Activated CD8-positive, alpha-beta T cell treated with anti-CD3 and anti-CD28 coated beads for 36 hours (primary cell): ENCODE measurements around the gene GRM1. TPM values are rescaled to one million over a fixed set of nuclear protein-coding genes. Genes with fewer than 3 reads are reported as not detected.

Experiments used
- ATAC-seq: fragments of 200-7000 bp; cut with Tn5 transposase; one replicate; pipeline ENCODE4 v1.10.0; 2021; ENCODE audit warnings: mild to moderate bottlenecking, moderate library complexity
- CTCF ChIA-PET: fragments of 350-600 bp; sonication (Branson Sonifier 250); formaldehyde crosslinking; loops from one replicate; lab custom pipeline; 2021; ENCODE audit warnings: antibody characterized with exemption; lab: Charles Lee
- POLR2A ChIA-PET: fragments of 350-600 bp; sonication (Branson Sonifier 250); formaldehyde crosslinking; loops from one replicate; lab custom pipeline; 2021; ENCODE audit warnings: antibody characterized with exemption; lab: Charles Lee
- DNase-seq: peaks from one replicate; pipeline ENCODE4 v3.0.0-alpha.2; 2020
- H3K27ac Mint-ChIP-seq: one replicate; pipeline ENCODE4 v1.8.0; 2021; ENCODE audit warnings: mild to moderate bottlenecking, mixed read lengths
- H3K27me3 Mint-ChIP-seq: one replicate; pipeline ENCODE4 v1.8.0; 2021; ENCODE audit warnings: mixed read lengths
- H3K36me3 Mint-ChIP-seq: one replicate; pipeline ENCODE4 v1.8.0; 2021; ENCODE audit warnings: low read depth, mixed read lengths
- H3K4me1 Mint-ChIP-seq: one replicate; pipeline ENCODE4 v1.8.0; 2021; ENCODE audit warnings: low read depth, mixed read lengths
- H3K4me3 Mint-ChIP-seq: one replicate; pipeline ENCODE4 v1.8.0; 2021; ENCODE audit warnings: mild to moderate bottlenecking, moderate library complexity, mixed read lengths
- H3K9me3 Mint-ChIP-seq: one replicate; pipeline ENCODE4 v1.8.0; 2021; ENCODE audit warnings: mixed read lengths
- intact Hi-C: fragments of 100-400 bp; cut with micrococcal nuclease; formaldehyde crosslinking; loops from one replicate; pipeline ENCODE4 v1.10.0; 2022
- total RNA-seq, 2 experiments: library from RNA; stranded (reverse); gene quantifications; one replicate each; pipeline ENCODE4 v1.2.3, GENCODE V29; 2021
- TF ChIP-seq, protein P1 (sequence below): fragments of 200-600 bp; IDR thresholded peaks from one replicate; pipeline ENCODE4 v1.8.0; 2022; ENCODE audit warnings: antibody characterized with exemption, mild to moderate bottlenecking

Gene GRM1
- total RNA-seq, 2 experiments from 2014 or later: not detected

DNA sequence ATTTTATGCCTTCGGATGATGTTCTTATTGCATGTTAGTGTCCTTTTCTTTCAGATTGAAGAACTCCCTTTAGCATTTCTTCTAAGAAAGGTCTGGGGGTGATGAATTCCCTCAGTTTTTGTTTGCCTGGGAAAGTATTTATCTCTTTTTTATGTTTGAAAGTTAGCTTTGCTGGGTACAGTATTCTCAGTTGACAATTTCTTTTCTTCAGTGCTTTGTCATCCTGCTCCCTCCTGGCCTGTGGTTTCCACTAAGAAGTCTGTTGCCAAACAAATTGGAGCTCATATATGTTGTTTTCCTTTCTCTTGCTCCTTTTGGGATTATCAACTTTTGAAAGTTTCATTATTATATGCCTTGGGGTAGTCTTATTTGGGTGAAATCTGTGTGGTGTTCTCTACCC lies 11.5 kb downstream of the GRM1 start:
- H3K4me3 Mint-ChIP-seq: no peak overlapping the region
- H3K27me3 Mint-ChIP-seq: peaks cover 2% of the 10 kb centered on the region
- POLR2A ChIA-PET: no interaction called here
- TF ChIP-seq, protein P1, sequence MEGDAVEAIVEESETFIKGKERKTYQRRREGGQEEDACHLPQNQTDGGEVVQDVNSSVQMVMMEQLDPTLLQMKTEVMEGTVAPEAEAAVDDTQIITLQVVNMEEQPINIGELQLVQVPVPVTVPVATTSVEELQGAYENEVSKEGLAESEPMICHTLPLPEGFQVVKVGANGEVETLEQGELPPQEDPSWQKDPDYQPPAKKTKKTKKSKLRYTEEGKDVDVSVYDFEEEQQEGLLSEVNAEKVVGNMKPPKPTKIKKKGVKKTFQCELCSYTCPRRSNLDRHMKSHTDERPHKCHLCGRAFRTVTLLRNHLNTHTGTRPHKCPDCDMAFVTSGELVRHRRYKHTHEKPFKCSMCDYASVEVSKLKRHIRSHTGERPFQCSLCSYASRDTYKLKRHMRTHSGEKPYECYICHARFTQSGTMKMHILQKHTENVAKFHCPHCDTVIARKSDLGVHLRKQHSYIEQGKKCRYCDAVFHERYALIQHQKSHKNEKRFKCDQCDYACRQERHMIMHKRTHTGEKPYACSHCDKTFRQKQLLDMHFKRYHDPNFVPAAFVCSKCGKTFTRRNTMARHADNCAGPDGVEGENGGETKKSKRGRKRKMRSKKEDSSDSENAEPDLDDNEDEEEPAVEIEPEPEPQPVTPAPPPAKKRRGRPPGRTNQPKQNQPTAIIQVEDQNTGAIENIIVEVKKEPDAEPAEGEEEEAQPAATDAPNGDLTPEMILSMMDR: no peak
- peaks cover 20% of the 10 kb centered on the region for H3K9me3 Mint-ChIP-seq
- intact Hi-C loops: no loop called here
- H3K36me3 Mint-ChIP-seq: no peaks in the 10 kb centered on the region
- CTCF ChIA-PET: interaction anchor here (1.3 kb wide), 1 partner anchor 10 kb away, joined by 3 read pairs; no protein-coding TSS in a partner anchor
- H3K4me1 Mint-ChIP-seq: no peaks in the 10 kb centered on the region
- H3K27ac Mint-ChIP-seq: no peak overlapping the region
- ATAC-seq: no peak
- DNase-seq: no peak

DNA sequence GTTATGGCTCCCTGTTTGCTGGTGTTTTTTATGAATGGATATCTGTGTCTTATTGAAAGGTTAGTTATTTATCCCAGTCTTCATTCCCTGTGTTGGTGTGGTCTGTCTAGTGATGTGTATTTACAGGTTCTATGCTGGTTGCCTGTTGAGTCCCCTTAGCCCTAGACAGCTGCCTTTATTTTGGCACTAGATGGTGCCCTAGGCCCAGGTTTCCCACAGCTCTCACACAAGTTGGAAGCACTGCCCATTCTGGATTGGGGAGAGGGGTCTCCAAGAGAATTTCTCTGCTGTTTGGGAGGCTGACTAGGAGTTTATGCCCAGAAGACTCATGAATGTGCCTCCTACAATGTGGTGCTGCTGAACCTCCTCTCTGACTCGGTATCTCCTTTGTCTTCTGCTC lies 12.4 kb downstream of the GRM1 start:
- no peak overlapping the region for H3K4me3 Mint-ChIP-seq
- no peak for DNase-seq
- no peaks in the 10 kb centered on the region for H3K36me3 Mint-ChIP-seq
- ChIA-PET CTCF (interaction anchor here (1.3 kb wide), 1 partner anchor 9 kb away, joined by 3 read pairs; no protein-coding TSS in a partner anchor), POLR2A (no interaction called here)
- ATAC-seq: no peak
- no peaks in the 10 kb centered on the region for H3K4me1 Mint-ChIP-seq
- H3K27ac Mint-ChIP-seq: no peak overlapping the region
- H3K9me3 Mint-ChIP-seq: peaks cover 20% of the 10 kb centered on the region
- TF ChIP-seq, protein P1: no peak
- intact Hi-C loops: no loop called here
- peaks cover 6% of the 10 kb centered on the region for H3K27me3 Mint-ChIP-seq

DNA sequence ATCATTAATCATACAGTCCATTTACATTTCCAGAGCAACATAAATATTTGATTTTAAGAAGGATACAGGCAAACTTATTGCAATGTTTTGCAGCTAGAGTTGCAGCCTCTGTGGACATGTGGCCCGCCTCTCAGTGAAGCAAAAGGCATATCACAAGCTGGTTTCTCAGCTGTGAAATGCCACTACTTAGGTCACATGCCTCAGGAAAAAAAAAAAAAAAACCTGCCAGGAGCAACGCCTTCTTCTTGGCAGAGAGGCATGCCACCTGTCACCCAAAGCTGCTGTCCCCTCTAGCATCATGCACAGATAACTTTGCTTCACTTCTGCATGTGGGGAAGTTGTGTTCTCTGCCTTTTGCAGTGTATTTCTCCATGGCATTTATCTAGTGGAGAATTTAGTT lies 18.5 kb downstream of the GRM1 start:
- no peaks in the 10 kb centered on the region for H3K4me1 Mint-ChIP-seq
- intact Hi-C loops: no loop called here
- ATAC-seq: no peak
- H3K27me3 Mint-ChIP-seq: peaks cover 13% of the 10 kb centered on the region
- no peak overlapping the region for H3K27ac Mint-ChIP-seq
- TF ChIP-seq, protein P1: no peak
- CTCF ChIA-PET: no interaction called here
- H3K9me3 Mint-ChIP-seq: peaks cover 2% of the 10 kb centered on the region
- H3K36me3 Mint-ChIP-seq: no peaks in the 10 kb centered on the region
- POLR2A ChIA-PET: no interaction called here
- no peak for DNase-seq
- no peak overlapping the region for H3K4me3 Mint-ChIP-seq

DNA sequence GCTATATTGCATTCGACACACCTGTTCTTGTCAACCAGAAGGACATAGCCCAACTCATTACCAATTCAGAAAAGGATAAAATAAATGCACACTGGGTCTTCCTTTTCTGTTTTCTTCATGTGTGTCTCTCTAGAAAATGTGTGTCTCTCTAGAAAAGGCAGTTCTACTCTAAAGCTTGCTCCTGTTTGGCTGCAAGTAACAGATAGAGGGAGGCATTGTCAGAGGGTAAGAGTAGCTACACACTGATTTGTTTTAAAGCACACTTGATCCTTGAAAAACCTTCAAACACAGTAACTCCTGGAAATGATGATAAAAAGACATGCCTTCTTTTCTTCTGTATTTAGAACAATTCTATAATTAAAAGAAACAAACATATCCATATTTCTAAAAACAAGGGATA lies 21.3 kb downstream of the GRM1 start:
- no peak for ATAC-seq
- intact Hi-C loops: no loop called here
- Mint-ChIP-seq H3K9me3 (no peaks in the 10 kb centered on the region), H3K4me1 (no peaks in the 10 kb centered on the region), H3K4me3 (no peak overlapping the region), H3K27ac (no peak overlapping the region), H3K36me3 (no peaks in the 10 kb centered on the region), H3K27me3 (peaks cover 15% of the 10 kb centered on the region)
- DNase-seq: no peak
- CTCF ChIA-PET: interaction anchor here (1.3 kb wide), 1 partner anchor 9 kb away, joined by 3 read pairs; no protein-coding TSS in a partner anchor
- POLR2A ChIA-PET: no interaction called here
- TF ChIP-seq, protein P1: no peak

DNA sequence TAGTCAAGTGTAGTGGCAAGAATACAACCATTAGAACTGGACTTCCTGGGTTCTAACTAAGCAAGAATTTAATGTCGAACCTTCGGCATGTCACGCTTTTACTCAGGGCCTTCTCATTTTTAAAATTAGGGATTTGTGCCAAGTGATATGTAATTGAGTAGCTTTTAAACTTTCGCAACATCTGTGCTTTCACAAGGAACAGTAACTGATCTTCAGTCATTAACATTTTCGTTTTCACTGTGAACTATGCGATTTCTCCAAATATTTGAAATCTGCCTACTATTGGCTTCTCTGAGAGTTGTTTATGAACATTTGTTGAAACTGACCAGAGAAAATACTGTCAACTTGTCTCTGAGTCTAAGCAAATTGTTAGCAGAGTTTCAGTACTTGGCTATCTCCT lies 27.6 kb downstream of the GRM1 start:
- H3K27me3 Mint-ChIP-seq: peaks cover 2% of the 10 kb centered on the region
- H3K4me1 Mint-ChIP-seq: no peaks in the 10 kb centered on the region
- H3K9me3 Mint-ChIP-seq: no peaks in the 10 kb centered on the region
- TF ChIP-seq, protein P1: no peak
- ChIA-PET POLR2A (no interaction called here), CTCF (no interaction called here)
- no peaks in the 10 kb centered on the region for H3K36me3 Mint-ChIP-seq
- H3K27ac Mint-ChIP-seq: no peak overlapping the region
- DNase-seq (no peak), ATAC-seq (no peak)
- intact Hi-C loops: no loop called here
- H3K4me3 Mint-ChIP-seq: no peak overlapping the region
